SK-N-SH treated with all-trans-retinoic acid at 6 μM for 48 hours (cell line): ENCODE measurements around the gene SSBP2.

Source experiments
- ATAC-seq: fragments of 200-7000 bp; cut with Tn5 transposase; 3 replicates; pipeline ENCODE4 v1.9.1; 2020; ENCODE audit warnings: mild to moderate bottlenecking, moderate library complexity
- ARNTL ChIP-seq: fragments of 450-650 bp; formaldehyde crosslinking; IDR thresholded peaks from 2 replicates; pipeline ENCODE4 v1.5.0; 2020; ENCODE audit warnings: low read depth, mild to moderate bottlenecking, moderate library complexity, borderline replicate concordance
- BACH2 ChIP-seq: fragments of 250-450 bp; sonication (Bioruptor Pico); IDR thresholded peaks from 2 replicates; pipeline ENCODE4 v1.9.0; 2021; ENCODE audit warnings: mild to moderate bottlenecking, borderline replicate concordance
- CREB5 ChIP-seq: fragments of 250-450 bp; sonication (Bioruptor Pico); IDR thresholded peaks from 2 replicates; pipeline ENCODE4 v1.5.1; 2020; ENCODE audit warnings: low read depth, mild to moderate bottlenecking, moderate library complexity
- CSDC2 ChIP-seq: fragments of 250-450 bp; sonication (Bioruptor Pico); IDR thresholded peaks from 2 replicates; pipeline ENCODE4 v1.5.0; 2020; ENCODE audit warnings: mild to moderate bottlenecking, moderate library complexity
- ESRRG ChIP-seq: fragments of 250-450 bp; sonication (Bioruptor Pico); IDR thresholded peaks from 2 replicates; pipeline ENCODE4 v1.6.1; 2021; ENCODE audit warnings: mild to moderate bottlenecking
- GLIS3 ChIP-seq: fragments of 250-450 bp; sonication (Bioruptor Pico); IDR thresholded peaks from 2 replicates; pipeline ENCODE4 v1.5.0; 2020; ENCODE audit warnings: mild to moderate bottlenecking, moderate library complexity
- ISL1 ChIP-seq: fragments of 250-450 bp; sonication (Bioruptor Pico); IDR thresholded peaks from 2 replicates; pipeline ENCODE4 v2.1.2; 2022; ENCODE audit warnings: mild to moderate bottlenecking, moderate library complexity
- OSR1 ChIP-seq: fragments of 250-450 bp; sonication (Bioruptor Pico); IDR thresholded peaks from 2 replicates; pipeline ENCODE4 v1.8.0; 2022; ENCODE audit warnings: moderate library complexity, mild to moderate bottlenecking, inconsistent platforms
- PATZ1 ChIP-seq: fragments of 250-450 bp; sonication (Bioruptor Pico); IDR thresholded peaks from 2 replicates; pipeline ENCODE4 v1.8.0; 2020; ENCODE audit warnings: mild to moderate bottlenecking, moderate library complexity, borderline replicate concordance
- POU6F1 ChIP-seq: fragments of 250-450 bp; sonication (Bioruptor Pico); IDR thresholded peaks from 2 replicates; pipeline ENCODE4 v1.8.0; 2021; ENCODE audit warnings: low read depth, mild to moderate bottlenecking, moderate library complexity, borderline replicate concordance
- PPARA ChIP-seq: fragments of 250-450 bp; sonication (Bioruptor Pico); IDR thresholded peaks from 2 replicates; pipeline ENCODE4 v1.5.0; 2020; ENCODE audit warnings: mild to moderate bottlenecking, borderline replicate concordance
- SNAI2 ChIP-seq: fragments of 250-450 bp; sonication (Bioruptor Pico); IDR thresholded peaks from 2 replicates; pipeline ENCODE4 v1.5.0; 2020; ENCODE audit warnings: mild to moderate bottlenecking, moderate library complexity
- TCF4 ChIP-seq: fragments of 250-450 bp; sonication (Bioruptor Pico); IDR thresholded peaks from 2 replicates; pipeline ENCODE4 v1.8.0; 2021; ENCODE audit warnings: mild to moderate bottlenecking, moderate library complexity, borderline replicate concordance
- TOX ChIP-seq: fragments of 250-450 bp; sonication (Bioruptor Pico); IDR thresholded peaks from 2 replicates; pipeline ENCODE4 v1.8.0; 2021; ENCODE audit warnings: mild to moderate bottlenecking, moderate library complexity, borderline replicate concordance
- TSHZ2 ChIP-seq: fragments of 250-450 bp; sonication (Bioruptor Pico); IDR thresholded peaks from 2 replicates; pipeline ENCODE4 v1.5.0; 2020; ENCODE audit warnings: mild to moderate bottlenecking, moderate library complexity
- ZFP3 ChIP-seq: fragments of 250-450 bp; sonication (Bioruptor Pico); IDR thresholded peaks from 2 replicates; pipeline ENCODE4 v1.5.0; 2020; ENCODE audit warnings: mild to moderate bottlenecking, moderate library complexity
- ZFP30 ChIP-seq: fragments of 450-650 bp; formaldehyde crosslinking; IDR thresholded peaks from 2 replicates; pipeline ENCODE4 v1.5.0; 2022; ENCODE audit warnings: mild to moderate bottlenecking, moderate library complexity
- ZNF565 ChIP-seq: fragments of 450-650 bp; formaldehyde crosslinking; conservative IDR thresholded peaks from 2 replicates; pipeline ENCODE4 v1.5.0; 2020; ENCODE audit warnings: low read depth, mild to moderate bottlenecking, moderate library complexity
- ZNF70 ChIP-seq: fragments of 450-650 bp; formaldehyde crosslinking; IDR thresholded peaks from 2 replicates; pipeline ENCODE4 v1.5.0; 2020; ENCODE audit warnings: mild to moderate bottlenecking, moderate library complexity
- ZNF8 ChIP-seq: fragments of 450-650 bp; formaldehyde crosslinking; IDR thresholded peaks from 2 replicates; pipeline ENCODE4 v1.5.0; 2020; ENCODE audit warnings: mild to moderate bottlenecking, moderate library complexity

Gene SSBP2

GRCh38 chr5:81516091-81516490 lies 234.8 kb downstream of the SSBP2 start:
- ATAC-seq, result no peak
- TF ChIP-seq SNAI2 (CRISPR knock-in tag), result no peak
- no peak for TF ChIP-seq POU6F1 (CRISPR knock-in tag)
- no peak for TF ChIP-seq TCF4 (CRISPR knock-in tag)
- TF ChIP-seq GLIS3 (CRISPR knock-in tag), result no peak
- TF ChIP-seq BACH2 (CRISPR knock-in tag), result no peak

GRCh38 chr5:81513982-81514381 lies 236.9 kb downstream of the SSBP2 start:
- TF ChIP-seq CREB5 (CRISPR knock-in tag), result no peak
- TF ChIP-seq ZNF70 (CRISPR knock-in tag), result no peak
- no peak for TF ChIP-seq TCF4 (CRISPR knock-in tag)
- TF ChIP-seq ZNF565 (CRISPR knock-in tag), result no peak
- no peak for TF ChIP-seq TSHZ2 (CRISPR knock-in tag)
- no peak for TF ChIP-seq PATZ1 (CRISPR knock-in tag)
- no peak for TF ChIP-seq PPARA (CRISPR knock-in tag)
- no peak for TF ChIP-seq GLIS3 (CRISPR knock-in tag)
- no peak for TF ChIP-seq SNAI2 (CRISPR knock-in tag)
- no peak for TF ChIP-seq ZFP30 (CRISPR knock-in tag)
- TF ChIP-seq POU6F1 (CRISPR knock-in tag), result no peak
- ATAC-seq, result 0 out of 3 replicates have a peak, but pooled peaks have one; percentile 22

GRCh38 chr5:81513473-81513872 lies 237.4 kb downstream of the SSBP2 start:
- no peak for ATAC-seq
- TF ChIP-seq ZNF70 (CRISPR knock-in tag) (no peak), POU6F1 (CRISPR knock-in tag) (no peak), GLIS3 (CRISPR knock-in tag) (no peak), ESRRG (CRISPR knock-in tag) (no peak), ISL1 (CRISPR knock-in tag) (no peak), TOX (CRISPR knock-in tag) (no peak), PPARA (CRISPR knock-in tag) (no peak), PATZ1 (CRISPR knock-in tag) (no peak), SNAI2 (CRISPR knock-in tag) (no peak), ARNTL (CRISPR knock-in tag) (no peak), OSR1 (CRISPR knock-in tag) (no peak), ZFP3 (no peak), CSDC2 (no peak), ZNF8 (CRISPR knock-in tag) (no peak), BACH2 (CRISPR knock-in tag) (no peak), CREB5 (CRISPR knock-in tag) (no peak), ZFP30 (CRISPR knock-in tag) (no peak), TCF4 (CRISPR knock-in tag) (no peak)
